ENCODE data around the gene ATXN1.

ATXN1 gene

DNA sequence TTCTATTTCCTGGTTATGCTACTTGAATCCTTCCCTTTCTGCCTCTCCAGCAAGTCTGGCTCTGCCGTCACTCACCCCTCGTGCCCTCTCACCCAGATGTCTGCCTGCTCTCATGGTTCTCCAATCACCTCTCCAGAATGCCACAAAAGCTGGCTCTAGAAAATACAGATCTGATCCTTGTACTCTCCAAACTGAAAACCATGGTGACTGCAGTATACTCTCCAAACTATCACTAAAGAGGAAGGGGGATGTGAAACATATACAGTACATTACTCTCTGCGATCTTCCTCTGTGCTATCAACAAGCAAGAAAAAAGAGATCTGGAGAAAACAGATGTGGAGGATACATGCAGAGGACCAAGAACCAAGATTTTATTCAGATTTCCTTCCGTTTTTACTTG lies 91.1 kb downstream of the ATXN1 start:
- TF ChIP-seq, protein P1, sequence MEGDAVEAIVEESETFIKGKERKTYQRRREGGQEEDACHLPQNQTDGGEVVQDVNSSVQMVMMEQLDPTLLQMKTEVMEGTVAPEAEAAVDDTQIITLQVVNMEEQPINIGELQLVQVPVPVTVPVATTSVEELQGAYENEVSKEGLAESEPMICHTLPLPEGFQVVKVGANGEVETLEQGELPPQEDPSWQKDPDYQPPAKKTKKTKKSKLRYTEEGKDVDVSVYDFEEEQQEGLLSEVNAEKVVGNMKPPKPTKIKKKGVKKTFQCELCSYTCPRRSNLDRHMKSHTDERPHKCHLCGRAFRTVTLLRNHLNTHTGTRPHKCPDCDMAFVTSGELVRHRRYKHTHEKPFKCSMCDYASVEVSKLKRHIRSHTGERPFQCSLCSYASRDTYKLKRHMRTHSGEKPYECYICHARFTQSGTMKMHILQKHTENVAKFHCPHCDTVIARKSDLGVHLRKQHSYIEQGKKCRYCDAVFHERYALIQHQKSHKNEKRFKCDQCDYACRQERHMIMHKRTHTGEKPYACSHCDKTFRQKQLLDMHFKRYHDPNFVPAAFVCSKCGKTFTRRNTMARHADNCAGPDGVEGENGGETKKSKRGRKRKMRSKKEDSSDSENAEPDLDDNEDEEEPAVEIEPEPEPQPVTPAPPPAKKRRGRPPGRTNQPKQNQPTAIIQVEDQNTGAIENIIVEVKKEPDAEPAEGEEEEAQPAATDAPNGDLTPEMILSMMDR (IDR thresholded peaks at IDR 0.05; ENCODE audit: control insufficient read depth, insufficient read depth, low read depth, low read length, missing control alignments), result no peak
- DNase-seq (ENCODE audit: low read depth), result no peak
- H3K4me3 ChIP-seq (ENCODE audit: control insufficient read depth, low read depth, low read length), result no peak overlapping the region

DNA sequence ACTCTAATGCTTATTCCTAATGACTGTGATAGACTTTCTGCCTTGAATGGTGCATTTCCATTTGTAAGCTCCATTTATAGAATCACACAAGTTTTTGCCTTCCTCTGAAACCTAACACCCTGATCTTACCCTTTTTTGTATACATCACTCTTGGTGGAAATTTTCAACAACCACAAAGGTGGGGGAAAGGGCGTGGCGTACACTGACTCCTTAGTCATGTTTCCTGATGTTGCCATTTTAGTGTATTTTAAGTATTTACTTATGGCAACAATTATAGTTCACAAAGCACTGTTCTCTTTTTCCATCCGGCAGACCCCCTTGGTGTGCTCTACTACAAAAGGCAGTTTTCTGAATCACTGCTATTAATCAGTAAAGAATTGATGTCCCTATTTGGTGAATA lies 92.0 kb downstream of the ATXN1 start:
- DNase-seq (ENCODE audit: low read depth), result no peak
- H3K4me3 ChIP-seq (ENCODE audit: control insufficient read depth, low read depth, low read length), result no peak overlapping the region
- TF ChIP-seq, protein P1 (IDR thresholded peaks at IDR 0.05; ENCODE audit: control insufficient read depth, insufficient read depth, low read depth, low read length, missing control alignments), result no peak

DNA sequence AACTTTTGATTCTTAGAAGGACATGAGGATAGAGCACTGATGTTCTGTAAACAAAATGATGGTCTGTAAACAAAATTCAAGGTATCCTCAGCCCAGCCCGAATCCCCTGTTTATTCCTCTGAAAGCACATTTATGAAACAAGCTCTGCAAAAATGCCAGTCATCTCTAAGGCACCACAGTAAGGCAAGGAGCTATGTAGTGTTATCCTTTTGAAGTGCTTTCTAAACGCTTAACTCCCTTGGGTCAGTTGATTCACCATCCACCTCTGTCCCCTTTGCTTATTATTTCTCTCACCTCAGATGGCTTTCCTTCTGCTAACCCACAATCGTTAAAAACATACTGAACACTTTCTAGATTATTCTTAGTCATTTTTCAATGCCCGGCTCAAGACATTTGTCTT lies 93.8 kb downstream of the ATXN1 start:
- DNase-seq (ENCODE audit: low read depth), result no peak
- H3K4me3 ChIP-seq (ENCODE audit: control insufficient read depth, low read depth, low read length), result no peak overlapping the region
- TF ChIP-seq, protein P1 (IDR thresholded peaks at IDR 0.05; ENCODE audit: control insufficient read depth, insufficient read depth, low read depth, low read length, missing control alignments), result no peak

DNA sequence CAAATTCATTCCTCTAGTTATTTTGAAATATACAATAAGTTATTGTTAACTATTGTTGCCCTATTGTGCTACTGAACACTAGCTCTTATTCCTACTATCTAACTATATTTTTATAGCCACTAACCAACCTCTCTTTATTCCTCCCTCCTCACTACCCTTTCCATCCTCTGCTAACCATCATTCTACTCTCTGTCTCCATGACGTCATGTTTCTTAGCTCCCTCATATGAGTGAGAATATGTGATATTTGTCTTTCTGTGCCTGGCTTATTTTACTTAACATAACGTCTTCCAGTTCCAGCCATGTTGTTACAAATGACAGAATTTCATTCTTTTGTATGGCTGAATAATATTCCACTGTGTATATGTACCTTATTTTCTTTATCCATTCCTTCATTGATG lies 95.3 kb downstream of the ATXN1 start:
- DNase-seq (ENCODE audit: low read depth), result no peak
- TF ChIP-seq, protein P1 (IDR thresholded peaks at IDR 0.05; ENCODE audit: control insufficient read depth, insufficient read depth, low read depth, low read length, missing control alignments), result no peak
- no peak overlapping the region for H3K4me3 ChIP-seq (ENCODE audit: control insufficient read depth, low read depth, low read length)

DNA sequence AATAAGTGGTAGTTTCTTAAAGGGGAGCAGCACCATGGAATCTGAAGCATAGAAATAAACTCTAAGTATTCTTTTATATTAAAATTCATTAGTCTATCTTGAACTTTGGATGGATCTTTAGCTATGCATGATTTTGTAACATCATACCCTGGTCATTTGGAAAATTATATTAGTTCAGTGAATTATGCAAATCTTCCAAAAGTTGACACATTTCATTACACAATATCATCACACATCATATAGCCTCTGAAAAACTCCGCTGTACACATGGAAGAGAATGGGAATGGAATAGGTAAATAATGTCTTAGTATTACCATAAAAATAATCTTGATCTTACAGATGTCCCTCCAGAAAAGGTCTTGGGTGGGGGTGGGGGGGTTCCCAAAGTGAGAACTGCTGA lies 96.1 kb downstream of the ATXN1 start:
- TF ChIP-seq, protein P1 (IDR thresholded peaks at IDR 0.05; ENCODE audit: control insufficient read depth, insufficient read depth, low read depth, low read length, missing control alignments), result no peak
- no peak overlapping the region for H3K4me3 ChIP-seq (ENCODE audit: control insufficient read depth, low read depth, low read length)
- no peak for DNase-seq (ENCODE audit: low read depth)

DNA sequence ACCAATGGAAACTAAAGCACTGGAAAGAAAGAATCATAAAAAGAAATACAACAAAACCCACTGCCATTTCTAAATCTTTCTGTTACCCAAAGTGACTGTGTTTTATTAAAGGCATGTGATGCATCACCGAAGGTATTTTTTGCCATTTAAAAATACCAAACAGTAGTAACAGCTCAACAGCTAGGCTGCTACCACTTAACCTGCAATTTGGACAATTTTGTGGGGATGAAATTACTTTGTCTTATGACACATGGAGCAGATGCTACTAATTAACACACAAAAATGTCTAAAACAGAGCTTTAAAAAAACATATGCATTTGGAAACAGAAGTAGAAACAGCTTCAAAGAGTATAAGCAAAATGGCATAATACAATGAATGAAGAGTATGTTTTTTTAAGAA lies 97.4 kb downstream of the ATXN1 start:
- no peak for DNase-seq (ENCODE audit: low read depth)
- TF ChIP-seq, protein P1 (IDR thresholded peaks at IDR 0.05; ENCODE audit: control insufficient read depth, insufficient read depth, low read depth, low read length, missing control alignments), result no peak
- H3K4me3 ChIP-seq (ENCODE audit: control insufficient read depth, low read depth, low read length), result no peak overlapping the region

DNA sequence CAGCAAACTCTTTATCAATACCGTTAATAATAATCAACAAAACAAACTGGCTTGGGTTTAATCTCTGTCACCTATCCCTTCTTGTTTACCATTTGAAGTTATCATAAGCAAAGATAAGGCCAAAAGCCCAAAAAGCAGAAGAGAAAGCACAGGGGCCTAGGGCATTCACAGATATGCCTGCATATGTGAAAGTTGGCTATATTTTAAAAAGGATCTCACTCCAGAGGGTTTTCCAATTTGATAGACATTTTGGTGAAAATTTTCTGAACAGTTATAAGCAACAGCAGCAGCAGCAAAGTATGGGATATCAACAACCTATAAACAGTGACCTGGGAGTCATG lies 101.1 kb downstream of the ATXN1 start:
- H3K4me3 ChIP-seq (ENCODE audit: control insufficient read depth, low read depth, low read length), result no peak overlapping the region
- DNase-seq (ENCODE audit: low read depth), result no peak
- TF ChIP-seq, protein P1 (IDR thresholded peaks at IDR 0.05; ENCODE audit: control insufficient read depth, insufficient read depth, low read depth, low read length, missing control alignments), result no peak

Measured in AG09309 (cell line).